Iris pigment epithelial cell (primary cell): ENCODE measurements around the gene PLG.
A peak's percentile ranks its signal among the peaks of the same experiment; 100 is the strongest.
"Not testable (repeated sequence)": the region's sequence is repeated elsewhere in the genome, so short reads cannot be mapped to it uniquely, and the experiment has no call there.

Source experiments
- DNase-seq: peaks from one replicate; pipeline ENCODE4 v3.0.0-alpha.2; 2011; ENCODE audit warnings: low read depth

PLG gene

DNA sequence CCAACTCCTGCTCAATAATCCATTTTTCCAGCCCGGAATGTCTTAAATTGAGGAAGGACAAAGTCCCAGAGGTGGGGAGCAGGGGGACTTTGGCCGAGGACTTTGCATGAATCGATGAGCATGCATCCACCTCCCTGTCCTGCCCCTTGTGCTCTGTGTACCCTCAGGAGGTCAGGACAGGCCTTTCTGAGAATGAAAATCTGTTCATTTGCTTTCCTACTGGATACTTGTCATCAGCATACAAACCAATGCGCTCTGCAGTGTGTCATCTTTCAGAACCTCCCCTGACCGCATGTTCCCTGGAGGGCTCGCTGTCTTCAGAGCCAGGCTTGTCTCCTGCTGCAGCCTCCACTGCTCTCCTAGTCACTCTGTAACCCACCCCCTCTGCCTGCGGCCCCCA lies 2.6 kb downstream of the PLG start:
- DNase-seq, result not testable (repeated sequence)

DNA sequence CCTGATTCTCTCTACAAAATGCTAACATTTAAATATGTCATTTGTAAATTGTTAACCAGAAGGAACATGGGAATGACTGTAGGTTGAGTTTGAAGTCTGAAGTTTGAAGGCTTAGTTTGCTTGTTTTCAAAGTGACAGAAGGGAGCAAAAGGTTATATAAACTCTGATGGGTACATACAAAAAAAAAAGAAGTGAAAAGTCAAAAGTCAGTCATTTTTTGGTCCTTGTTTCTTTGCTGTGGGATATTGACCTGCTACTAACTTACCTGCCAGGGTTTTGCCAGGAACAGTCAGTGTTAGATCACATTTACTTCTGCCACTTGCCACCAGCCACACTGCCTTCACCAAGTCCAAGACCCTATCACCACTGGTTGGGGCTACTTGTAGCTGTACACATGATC lies 6.9 kb downstream of the PLG start:
- DNase-seq, result not testable (repeated sequence)

DNA sequence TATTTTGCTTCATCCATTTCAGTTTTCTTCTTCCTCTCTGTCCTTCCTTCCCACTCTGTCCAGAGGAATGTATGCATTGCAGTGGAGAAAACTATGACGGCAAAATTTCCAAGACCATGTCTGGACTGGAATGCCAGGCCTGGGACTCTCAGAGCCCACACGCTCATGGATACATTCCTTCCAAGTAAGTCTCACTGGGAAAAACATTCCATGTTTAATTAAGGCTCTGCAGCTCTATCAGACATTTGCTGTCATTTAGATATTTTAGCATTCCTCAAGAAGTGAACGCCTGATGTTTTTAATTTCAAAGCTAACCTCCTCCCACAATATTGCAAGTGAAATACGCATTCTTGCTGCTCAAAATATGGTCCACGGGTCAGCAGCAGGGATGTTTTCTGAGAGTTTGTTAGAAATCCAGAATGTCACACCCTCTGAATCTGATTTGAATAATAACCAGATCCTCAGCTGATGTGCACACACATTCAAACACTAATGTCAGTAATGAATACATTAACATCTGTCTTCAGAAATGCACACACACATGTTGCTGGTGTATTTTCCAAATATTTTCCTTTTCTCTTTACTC lies 12.8 kb downstream of the PLG start:
- DNase-seq, result no peak

DNA sequence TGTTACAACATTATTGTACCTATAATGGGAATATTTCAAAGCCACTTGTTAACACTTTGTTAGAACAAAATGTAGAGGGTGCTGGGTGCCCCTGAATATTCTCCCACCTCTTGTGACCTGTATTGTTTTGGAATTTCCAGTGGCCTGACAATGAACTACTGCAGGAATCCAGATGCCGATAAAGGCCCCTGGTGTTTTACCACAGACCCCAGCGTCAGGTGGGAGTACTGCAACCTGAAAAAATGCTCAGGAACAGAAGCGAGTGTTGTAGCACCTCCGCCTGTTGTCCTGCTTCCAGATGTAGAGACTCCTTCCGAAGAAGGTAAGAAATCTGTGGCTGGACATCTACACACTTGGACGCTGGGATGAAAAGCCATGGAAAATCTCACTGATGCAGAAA lies 28.9 kb downstream of the PLG start:
- DNase-seq, result no peak

DNA sequence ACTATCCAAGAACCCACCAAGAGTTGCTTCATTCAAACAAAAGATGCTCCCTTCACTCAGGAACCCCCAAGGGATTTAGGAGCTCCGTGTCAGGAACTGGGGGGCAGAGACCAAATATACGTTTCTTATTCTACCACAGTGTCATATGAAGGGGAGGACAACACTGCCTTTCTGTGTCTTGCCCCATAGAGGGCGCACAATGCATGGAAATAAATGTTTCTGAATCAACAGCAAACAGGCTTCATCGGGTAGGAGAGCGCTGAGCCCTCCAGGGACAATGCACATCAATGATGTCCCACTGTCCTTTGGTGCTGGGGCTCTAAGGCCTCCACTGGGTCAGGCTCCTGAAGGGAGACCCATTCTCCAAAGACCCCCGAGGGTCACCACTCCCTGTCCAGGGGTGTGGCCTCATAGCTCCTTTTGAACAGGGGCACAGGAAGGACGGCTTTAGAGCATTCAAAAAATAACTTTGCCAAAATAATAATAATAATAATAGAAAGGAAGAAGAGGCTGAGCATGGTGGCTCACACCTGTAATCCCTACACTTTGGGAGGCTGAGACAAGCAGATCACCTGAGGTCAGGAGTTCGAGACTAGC lies 31.1 kb downstream of the PLG start:
- peak; percentile 25 for DNase-seq

DNA sequence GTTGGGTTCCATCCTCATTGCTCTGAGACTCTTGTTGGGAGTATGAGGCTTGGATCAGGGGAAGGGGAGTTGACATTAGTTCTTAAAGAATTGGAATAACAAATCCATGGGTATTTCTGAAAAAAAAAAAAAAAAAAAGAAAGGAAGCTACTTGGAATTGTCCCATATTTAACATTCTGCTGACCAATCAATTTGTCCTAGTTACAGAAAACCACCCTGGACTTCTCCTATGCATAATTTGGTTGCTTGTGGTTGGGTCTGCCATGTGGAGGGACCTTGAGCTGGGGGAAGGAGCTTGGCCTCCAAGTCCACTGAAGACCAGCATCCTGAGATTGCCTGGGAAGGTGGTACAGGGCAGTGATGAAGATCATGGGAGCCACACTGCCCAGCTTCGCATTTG lies 32.6 kb downstream of the PLG start:
- DNase-seq, result no peak

DNA sequence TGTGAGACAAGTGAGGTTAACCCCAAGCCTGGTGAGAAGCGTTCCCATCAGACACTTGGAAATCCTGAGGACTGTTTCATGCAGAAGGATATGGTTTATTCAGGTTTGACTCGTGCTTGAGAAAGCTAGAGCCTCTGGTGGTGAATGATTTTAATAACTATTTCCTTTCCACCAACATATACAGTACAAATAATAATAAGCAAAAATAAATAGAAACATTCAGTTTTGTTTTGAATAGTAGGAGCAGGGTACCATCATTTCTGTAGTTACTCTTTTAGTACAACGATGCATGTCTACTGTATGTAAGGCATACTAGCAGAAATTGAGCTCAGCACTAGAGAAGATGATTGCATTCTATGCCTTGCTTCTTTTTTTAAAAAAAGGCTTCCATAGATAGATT lies 33.5 kb downstream of the PLG start:
- no peak for DNase-seq

DNA sequence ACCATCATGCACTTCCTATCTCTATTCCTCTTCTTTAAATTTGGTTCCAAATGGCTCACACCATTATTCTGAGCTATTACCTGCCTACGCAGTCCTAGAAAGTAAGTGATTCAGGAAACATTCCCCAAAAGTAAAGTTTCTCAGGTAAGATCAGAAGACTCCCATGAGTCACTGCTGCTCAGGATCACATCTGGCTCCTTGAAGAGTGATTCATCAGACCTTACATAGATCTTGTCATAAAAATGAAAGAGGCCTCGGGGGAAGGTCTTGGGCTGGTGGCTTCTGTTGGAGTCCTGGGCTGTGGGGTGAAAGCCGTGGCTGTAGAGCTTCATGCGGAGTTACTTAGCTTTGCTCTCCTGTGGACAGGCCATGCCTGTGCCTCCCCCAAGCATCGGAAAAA lies 35.9 kb downstream of the PLG start:
- no peak for DNase-seq

DNA sequence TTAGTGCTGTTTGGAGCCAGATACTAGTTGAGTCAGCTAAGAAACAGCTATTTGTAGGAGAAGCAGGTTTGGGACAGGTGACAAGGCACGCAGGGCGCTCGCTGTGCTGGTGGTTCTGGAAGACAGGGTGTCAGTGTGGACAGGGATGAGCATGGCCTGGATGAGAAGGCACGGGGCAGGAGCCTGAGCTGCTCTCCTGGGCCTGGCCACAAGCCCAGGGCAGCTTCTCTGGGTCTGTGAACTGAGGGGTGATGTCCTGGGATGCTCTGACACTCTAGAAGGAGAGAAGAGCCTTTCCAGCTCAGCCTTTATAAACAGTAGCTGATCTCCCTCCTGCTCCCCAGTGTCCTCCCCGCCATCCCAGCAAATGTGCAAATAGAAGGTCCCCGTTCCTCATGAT lies 37.9 kb downstream of the PLG start:
- DNase-seq, result no peak

DNA sequence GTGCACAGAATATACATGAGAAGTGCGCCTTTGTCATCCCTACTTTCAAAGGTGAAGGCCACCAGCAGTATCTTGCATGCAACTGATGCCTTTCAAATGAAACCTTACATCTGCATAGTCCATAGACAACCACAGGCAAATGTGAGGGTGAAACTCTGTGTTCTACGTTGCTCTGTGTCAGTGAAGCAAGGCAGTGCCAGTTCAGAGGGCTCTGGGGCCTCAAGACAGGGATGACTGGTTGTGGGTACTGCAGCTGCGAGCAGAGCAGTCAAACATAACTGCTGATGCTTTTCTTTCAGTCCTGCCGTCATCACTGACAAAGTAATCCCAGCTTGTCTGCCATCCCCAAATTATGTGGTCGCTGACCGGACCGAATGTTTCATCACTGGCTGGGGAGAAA lies 39.0 kb downstream of the PLG start:
- not testable (repeated sequence) for DNase-seq

DNA sequence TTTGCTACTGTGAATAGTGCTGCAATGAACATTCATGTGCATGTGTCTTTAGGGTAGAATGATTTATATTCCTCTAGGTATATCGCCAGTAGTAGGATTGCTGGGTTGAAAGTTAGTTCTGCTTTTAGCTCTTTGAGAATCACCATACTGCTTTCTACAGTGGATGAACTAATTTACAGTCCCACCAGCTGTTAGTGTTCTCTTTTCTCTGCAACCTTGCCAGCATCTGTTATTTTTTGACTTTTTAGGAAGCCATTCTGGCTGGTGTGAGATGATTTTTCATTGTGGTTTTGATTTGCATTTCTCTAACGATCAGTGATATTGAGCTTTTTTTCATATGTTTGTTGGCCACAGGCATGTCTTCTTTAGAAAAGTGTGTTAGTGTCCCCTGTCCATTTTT lies 40.0 kb downstream of the PLG start:
- no peak for DNase-seq

DNA sequence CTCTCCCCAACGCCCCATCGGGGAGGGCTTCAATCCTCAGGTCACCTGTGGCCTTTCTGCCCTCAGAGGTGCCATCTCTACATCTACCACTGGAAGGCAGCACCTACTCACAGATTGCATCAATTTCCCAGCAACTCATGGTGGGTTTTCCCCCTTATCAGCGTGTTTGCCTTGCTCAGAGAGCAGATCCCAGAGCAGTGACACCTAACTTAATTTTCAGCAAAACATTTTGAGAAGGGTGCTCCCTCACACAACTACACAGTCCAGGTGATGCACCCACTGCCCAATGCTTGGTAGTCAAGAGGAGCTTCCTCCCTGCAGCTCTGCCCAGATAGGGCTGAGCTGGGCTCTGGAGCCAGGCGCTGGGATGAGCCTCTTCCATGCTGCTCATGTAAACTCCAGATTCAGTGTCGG lies 48.2 kb downstream of the PLG start:
- no peak for DNase-seq

DNA sequence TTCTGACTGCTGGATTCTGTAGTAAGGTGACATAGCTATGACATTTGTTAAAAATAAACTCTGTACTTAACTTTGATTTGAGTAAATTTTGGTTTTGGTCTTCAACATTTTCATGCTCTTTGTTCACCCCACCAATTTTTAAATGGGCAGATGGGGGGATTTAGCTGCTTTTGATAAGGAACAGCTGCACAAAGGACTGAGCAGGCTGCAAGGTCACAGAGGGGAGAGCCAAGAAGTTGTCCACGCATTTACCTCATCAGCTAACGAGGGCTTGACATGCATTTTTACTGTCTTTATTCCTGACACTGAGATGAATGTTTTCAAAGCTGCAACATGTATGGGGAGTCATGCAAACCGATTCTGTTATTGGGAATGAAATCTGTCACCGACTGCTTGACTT lies 51.2 kb downstream of the PLG start:
- DNase-seq, result not testable (repeated sequence)

DNA sequence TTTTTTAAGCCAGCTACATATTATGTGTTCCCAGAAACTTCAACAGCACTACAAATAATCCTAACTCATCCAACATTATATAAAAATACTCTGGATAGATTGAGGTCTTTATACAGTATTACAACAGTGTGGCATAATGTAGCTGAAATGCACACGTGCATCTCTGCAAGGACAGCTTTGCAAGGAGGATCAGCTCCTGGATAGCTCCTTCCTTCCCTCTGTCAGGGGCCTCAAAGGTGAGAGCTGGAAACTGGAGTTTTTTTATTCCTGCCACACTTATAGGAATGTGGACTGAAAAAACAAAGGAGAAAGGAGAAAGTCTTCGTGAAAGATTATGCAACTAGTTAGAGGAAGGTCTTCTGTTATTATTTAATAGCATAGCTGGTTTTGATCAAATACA lies 53.1 kb downstream of the PLG start:
- DNase-seq, result no peak

DNA sequence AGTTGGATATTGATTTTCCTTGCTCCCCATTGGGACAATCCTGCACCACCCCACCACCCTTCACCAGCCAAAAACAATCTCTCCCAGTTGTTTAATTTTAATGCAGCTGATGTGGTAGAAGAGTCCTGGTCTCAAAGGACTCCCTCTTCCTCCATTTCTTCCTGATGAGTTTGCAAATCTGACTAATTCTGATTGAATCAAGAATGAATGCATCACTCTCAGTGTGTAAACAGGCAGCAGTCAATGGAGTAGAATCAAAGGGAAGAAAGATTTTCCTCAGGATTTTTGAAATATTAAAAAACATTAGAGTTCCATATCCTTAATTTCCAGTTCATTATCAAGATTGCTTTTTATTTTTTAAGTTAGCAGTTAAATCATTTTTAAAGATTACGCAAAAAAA lies 54.0 kb downstream of the PLG start:
- no peak for DNase-seq

DNA sequence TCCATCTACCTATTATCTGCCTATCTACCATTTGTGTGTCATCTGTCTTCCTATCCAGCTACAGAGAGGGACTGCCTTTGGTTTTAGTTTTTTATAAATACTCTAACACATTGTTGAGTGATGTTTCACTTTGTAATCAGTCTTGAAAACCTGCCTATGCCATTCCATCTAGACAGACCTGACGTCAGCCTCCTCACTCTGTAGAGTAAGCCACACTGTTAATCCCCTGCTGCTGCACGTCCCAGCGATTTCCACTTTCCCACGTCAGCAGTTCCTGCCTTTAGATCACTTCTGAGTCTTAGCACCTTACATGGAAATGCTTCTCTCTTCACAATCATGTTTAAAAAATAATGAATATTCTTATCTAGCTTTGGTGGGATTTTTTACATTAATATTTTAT lies 54.8 kb downstream of the PLG start:
- DNase-seq, result no peak

DNA sequence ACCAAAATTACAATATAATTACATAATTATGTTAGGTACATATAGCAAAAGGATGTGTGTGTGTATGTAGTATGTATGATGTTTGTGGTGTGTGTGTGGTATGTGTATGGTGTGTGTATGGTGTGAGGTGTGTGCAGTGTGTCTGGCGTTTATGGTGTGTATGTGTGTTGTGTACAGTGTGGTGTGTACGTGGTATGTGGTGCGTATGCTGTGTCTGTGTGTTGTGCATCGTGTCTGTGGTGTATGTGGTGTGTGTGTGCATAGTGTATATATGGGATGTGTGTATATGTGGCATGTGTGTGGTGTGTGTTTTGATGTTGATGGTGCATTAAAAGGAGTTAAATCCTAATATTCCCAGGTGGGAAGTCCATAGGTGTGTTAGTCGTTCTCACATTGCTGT lies 62.8 kb downstream of the PLG start:
- DNase-seq, result no peak

DNA sequence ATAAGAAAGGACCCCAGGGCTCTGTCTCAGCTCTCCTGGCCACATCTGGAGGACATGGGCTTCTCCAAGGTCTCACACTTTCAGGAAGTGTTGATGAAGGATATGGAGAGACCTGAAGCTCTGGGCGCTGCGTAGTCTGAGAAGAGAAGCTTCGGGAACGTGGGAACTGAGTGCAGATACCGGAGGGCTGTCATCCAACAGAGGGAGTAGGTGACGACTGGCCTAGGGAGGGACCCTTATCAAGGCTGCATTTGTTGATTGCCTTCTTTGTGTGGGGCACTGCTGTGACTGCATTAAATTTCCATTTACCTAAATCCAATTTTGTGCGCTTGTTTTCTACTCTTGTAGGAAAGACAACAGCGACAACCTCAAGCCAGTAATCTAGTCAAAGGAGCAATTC lies 63.4 kb downstream of the PLG start:
- DNase-seq, result no peak

DNA sequence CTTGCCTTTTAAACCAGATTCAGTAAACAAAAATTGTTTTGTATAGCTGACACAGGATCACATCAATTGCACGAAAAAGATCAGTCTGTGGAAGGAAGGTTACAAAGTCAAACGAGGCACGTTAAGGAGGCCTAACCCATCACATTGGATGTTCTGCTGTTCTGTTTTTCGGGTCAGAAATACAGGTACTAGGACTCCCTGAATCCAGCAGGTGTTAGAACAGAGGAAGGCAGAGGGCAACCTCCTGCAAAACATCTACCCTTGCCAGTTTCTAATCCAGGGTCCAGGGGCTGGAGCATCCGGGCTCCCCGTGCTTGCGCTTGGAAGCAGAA lies 64.6 kb downstream of the PLG start:
- no peak for DNase-seq

DNA sequence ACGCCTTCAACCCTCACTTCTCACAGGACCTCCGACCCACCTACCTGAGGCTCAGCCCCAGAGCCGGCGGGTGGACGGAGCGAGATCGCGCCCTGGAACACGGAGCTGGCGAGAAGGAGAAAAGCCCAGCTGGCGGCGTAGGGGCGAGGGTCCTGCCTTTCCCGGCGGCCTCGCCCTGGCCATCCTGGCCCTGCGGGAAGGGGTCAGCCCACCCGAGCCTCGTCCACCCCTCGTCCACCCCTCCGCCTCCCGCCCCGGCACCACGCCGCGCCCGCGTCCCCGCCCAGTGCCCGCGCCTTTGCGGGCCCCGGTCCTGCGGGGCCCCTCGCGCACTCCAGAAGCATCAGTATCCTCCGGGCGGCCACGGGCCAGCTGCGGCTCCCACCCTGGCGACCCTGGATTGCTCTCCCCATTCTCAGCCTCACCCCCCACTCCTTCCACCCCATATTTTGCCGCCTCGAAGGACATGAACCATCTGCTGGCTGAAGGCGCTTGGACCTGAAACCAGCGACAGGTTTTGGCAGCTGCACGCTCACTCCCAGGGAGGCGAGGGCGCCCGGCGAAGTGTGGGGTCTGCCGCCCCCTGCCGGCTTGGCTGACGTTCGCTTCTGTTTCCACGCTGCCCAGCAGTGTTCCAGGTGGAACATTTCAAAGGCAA lies 65.1 kb downstream of the PLG start:
- DNase-seq, result peak; percentile 9

DNA sequence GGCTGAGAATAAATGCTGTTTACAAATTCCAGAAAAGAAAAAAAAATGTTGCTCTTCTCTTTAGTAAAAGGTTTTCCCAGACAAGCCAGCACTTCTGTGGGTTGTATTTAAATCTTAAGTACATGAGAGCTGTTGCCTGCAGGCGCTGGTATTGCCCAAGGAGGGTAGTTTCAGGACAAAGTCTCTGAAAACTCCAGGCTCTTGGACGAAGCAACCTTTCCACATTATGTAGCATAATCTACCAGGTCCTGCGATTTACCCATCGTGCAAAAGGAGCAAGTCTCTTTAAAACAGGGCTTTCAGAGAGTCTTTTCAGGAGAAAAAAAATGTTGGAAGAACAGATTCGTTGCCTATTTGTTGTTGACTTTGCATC lies 65.6 kb downstream of the PLG start:
- no peak for DNase-seq

DNA sequence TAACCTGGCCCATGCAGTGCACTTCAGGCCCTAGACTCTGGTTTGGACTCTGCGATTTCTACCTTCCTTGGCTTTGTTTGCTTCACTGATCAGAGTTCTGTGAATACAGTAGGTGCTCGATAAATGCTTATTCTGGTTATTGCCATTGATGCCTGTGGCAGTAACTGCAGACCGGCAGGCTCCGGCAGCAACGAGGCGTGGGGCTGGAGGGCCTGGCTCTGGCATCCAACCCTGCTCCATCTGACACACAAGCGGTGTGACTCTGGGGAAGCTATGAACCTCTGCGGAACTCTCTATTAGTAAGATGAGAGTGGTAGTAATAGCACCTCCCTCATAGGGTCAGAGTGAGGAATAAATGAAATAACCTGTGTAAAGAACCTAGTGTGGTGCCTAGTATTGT lies 66.1 kb downstream of the PLG start:
- no peak for DNase-seq

DNA sequence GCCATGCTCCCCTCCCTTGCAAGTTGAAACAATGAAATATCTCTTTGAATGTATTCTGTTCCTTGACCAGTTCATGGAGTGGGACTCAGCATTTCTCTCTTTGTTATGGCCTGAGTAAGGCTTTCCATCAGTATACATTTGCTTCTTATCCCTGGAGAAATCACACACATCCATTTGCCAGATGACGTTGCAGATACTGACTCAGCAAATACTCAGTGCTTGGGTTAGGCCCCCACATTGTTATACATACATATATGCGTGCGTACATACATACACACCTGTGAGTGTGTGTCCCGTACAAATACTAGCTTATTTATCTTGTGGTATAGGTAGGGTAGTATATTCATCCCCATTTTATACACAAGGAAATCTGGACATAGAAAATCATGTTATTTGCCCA lies 72.4 kb downstream of the PLG start:
- no peak for DNase-seq
